ENCODE data around the gene GORASP1.

Gene GORASP1

GRCh38 chr3:39125841-39126500 is 18.5 kb upstream of the GORASP1 start:
- DNase-seq (ENCODE audit: low read depth): peak; percentile 75

GRCh38 chr3:39124876-39125840 is 17.7 kb upstream of the GORASP1 start:
- DNase-seq (ENCODE audit: low read depth): peak; percentile 65

GRCh38 chr3:39122813-39123212 is 15.4 kb upstream of the GORASP1 start:
- no peak for DNase-seq (ENCODE audit: low read depth)

GRCh38 chr3:39121621-39122020 is 14.2 kb upstream of the GORASP1 start:
- no peak for DNase-seq (ENCODE audit: low read depth)

- no peak for DNase-seq (ENCODE audit: low read depth)
Observed at GRCh38 chr3:39118931-39119660, 11.7 kb upstream of the GORASP1 start.

- no peak for DNase-seq (ENCODE audit: low read depth)
Observed at GRCh38 chr3:39118079-39118478, 10.7 kb upstream of the GORASP1 start.

GRCh38 chr3:39115870-39116269 is 8.4 kb upstream of the GORASP1 start:
- no peak for DNase-seq (ENCODE audit: low read depth)

GRCh38 chr3:39114456-39114855 is 7.0 kb upstream of the GORASP1 start:
- DNase-seq (ENCODE audit: low read depth): no peak

- DNase-seq (ENCODE audit: low read depth): no peak
Observed at GRCh38 chr3:39113291-39113690, 5.9 kb upstream of the GORASP1 start.

- DNase-seq (ENCODE audit: low read depth): no peak
Observed at GRCh38 chr3:39112535-39112934, 5.1 kb upstream of the GORASP1 start.

- DNase-seq (ENCODE audit: low read depth): no peak
Observed at GRCh38 chr3:39112113-39112512, 4.7 kb upstream of the GORASP1 start.

- DNase-seq (ENCODE audit: low read depth): no peak
Observed at GRCh38 chr3:39110041-39110639, 2.7 kb upstream of the GORASP1 start.

- no peak for DNase-seq (ENCODE audit: low read depth)
Observed at GRCh38 chr3:39109086-39109485, 1.7 kb upstream of the GORASP1 start.

GRCh38 chr3:39108200-39108710 is 828 bp upstream of the GORASP1 start:
- no peak for DNase-seq (ENCODE audit: low read depth)

- peak; percentile 71 for DNase-seq (ENCODE audit: low read depth)
Observed at GRCh38 chr3:39106851-39107387, 508 bp downstream of the GORASP1 start.

- peak; percentile 58 for DNase-seq (ENCODE audit: low read depth)
Observed at GRCh38 chr3:39106281-39106811, 1.1 kb downstream of the GORASP1 start.

- DNase-seq (ENCODE audit: low read depth): no peak
Observed at GRCh38 chr3:39105687-39106063, 1.8 kb downstream of the GORASP1 start.

- DNase-seq (ENCODE audit: low read depth): no peak
Observed at GRCh38 chr3:39104961-39105686, 2.3 kb downstream of the GORASP1 start.

- DNase-seq (ENCODE audit: low read depth): no peak
Observed at GRCh38 chr3:39103791-39104552, 3.5 kb downstream of the GORASP1 start.

GRCh38 chr3:39103324-39103693 is 4.1 kb downstream of the GORASP1 start:
- no peak for DNase-seq (ENCODE audit: low read depth)
